Stimulated activated CD8-positive, alpha-beta memory T cell treated with anti-CD3 and anti-CD28 coated beads, Interleukin-2, amount 100 ng/mL, for 48 hours (primary cell): Measurements from ENCODE around the gene OPRL1.
"Not testable (repeated sequence)": the region's sequence is repeated elsewhere in the genome, so short reads cannot be mapped to it uniquely, and the experiment has no call there.

ENCODE experiments used
- DNase-seq, 2 donors: peaks; one replicate each; pipeline ENCODE4 v3.0.0-alpha.2; 2020; ENCODE audit warnings: low read depth in 2 of 2

Gene OPRL1

GRCh38 chr20:64117432-64117777, 37.5 kb downstream of the OPRL1 start:
- not testable (repeated sequence) for DNase-seq

GRCh38 chr20:64119301-64119680, 39.4 kb downstream of the OPRL1 start:
- no peak for DNase-seq

- no peak for DNase-seq
Observed at GRCh38 chr20:64119681-64120341, 39.9 kb downstream of the OPRL1 start.

- DNase-seq: no peak
Observed at GRCh38 chr20:64121586-64121985, 41.7 kb downstream of the OPRL1 start.

- DNase-seq: not testable (repeated sequence)
Observed at GRCh38 chr20:64122927-64123326, 43.0 kb downstream of the OPRL1 start.

DNA sequence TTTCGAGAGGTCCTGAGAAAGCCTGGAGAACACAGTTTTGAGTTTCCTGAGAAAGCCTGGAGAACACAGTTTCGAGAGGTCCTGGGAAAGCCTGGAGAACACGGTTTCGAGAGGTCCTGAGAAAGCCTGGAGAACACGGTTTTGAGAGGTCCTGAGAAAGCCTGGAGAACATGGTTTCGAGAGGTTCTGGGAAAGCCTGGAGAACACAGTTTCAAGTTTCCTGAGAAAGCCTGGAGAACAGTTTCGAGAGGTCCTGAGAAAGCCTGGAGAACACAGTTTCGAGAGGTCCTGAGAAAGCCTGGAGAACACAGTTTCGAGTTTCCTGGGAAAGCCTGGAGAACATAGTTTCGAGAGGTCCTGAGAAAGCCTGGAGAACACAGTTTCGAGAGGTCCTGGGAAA, 43.6 kb downstream of the OPRL1 start:
- not testable (repeated sequence) for DNase-seq

- DNase-seq: no peak
Observed at GRCh38 chr20:64129146-64129782, 49.4 kb downstream of the OPRL1 start.

GRCh38 chr20:64130271-64130670, 50.4 kb downstream of the OPRL1 start:
- no peak for DNase-seq

DNA sequence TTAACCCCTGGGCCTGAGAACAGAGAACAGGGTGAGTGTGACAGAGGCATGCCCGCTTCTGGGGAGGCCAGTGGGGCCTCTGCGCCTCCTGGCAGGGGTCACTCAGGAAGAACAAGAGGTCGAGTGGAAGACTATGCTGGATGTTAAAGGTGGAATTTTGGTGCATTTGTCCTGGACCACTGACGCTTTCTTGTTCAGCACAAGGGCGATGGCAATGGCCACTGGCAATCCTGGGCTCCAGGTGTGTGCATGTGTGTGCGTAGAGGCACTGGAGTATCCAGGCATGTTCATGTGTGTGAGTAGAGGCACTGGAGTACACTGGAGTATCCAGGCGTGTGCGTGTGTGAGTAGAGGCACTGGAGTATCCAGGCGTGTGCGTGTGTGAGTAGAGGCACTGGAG, 51.0 kb downstream of the OPRL1 start:
- DNase-seq: no peak

DNA sequence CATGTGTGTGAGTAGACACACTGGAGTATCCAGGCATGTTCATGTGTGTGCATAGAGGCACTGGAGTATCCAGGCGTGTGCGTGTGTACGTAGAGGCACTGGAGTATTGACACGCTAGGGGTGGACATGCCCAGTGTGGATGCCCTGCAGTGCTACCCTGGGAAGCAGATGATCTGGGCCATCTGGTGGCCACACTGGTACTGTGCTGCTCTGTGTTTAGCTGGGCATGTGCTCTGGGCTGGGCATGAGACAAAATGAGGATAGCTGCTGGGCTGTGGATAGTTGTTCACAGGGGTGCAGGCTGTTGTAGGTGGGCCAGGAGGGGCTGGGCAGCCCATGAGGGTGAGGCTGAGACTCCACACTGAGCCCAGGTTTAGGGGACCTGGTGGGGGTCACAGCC, 51.5 kb downstream of the OPRL1 start:
- no peak for DNase-seq

DNA sequence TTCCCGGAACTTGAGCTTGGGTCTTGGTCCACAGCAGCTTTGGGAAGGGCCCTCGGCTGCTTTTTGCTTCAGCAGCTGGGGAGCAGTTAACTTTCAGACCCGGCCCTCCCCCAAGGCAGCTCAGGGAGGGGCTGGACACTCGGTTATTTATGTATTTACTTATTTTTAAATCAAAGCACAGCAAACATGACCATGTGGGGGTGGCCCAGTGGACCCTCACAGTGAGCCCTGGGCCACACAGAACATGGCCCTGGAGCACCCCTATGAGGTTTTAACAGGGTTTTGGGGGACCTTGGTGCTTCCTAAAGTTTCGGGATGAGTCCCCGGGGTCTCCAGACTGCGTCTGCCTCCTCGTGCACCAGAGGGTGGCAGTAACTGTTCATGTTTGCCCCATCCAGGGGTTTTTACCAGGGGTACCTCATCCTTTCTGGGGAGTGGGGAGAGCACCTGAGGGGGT, 54.1 kb downstream of the OPRL1 start:
- no peak for DNase-seq

DNA sequence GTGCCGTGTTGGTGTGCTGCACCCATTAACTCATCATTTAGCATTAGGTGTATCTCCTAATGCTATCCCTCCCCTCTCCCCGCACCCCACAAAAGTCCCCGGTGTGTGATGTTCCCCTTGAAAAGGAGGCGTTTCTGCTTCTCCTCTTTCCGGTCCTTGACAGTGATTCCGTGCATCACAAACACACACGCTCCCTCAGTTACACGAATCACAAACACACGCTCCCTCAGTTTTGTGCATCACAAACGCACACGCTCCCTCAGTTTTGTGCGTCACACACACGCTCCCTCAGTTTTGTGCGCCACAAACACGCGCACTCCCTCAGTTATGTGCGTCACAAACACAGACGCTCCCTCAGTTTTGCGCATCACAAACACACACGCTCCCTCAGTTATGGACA, 54.9 kb downstream of the OPRL1 start:
- DNase-seq: not testable (repeated sequence)

DNA sequence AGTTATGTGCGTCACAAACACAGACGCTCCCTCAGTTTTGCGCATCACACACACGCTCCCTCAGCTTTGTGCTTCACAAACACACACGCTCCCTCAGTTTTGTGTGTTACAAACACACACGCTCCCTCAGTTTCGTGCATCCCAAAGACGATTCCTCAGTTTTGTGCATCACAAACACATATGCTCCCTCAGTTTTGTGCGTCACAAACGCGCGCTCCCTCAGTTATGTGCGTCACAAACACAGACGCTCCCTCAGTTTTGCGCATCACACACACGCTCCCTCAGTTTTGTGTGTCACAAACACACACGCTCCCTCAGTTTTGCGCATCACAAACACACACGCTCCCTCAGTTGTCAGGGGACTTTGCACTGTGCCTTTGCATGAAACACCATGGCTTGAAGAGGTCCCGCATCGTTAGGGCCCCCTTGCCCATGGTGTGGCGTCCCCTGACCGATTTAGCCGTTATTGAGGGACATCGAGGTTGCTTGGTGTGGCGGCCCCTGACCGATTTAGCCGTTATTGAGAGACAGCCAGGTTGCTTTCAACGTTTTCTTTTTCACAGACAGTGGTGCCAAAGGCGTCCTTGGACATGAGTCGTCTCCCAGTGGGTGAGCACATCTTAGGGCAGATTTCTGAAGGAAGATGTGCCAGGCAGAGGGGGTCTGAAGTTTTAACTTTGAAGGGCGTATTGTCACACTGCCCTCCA, 56.3 kb downstream of the OPRL1 start:
- no peak for DNase-seq

DNA sequence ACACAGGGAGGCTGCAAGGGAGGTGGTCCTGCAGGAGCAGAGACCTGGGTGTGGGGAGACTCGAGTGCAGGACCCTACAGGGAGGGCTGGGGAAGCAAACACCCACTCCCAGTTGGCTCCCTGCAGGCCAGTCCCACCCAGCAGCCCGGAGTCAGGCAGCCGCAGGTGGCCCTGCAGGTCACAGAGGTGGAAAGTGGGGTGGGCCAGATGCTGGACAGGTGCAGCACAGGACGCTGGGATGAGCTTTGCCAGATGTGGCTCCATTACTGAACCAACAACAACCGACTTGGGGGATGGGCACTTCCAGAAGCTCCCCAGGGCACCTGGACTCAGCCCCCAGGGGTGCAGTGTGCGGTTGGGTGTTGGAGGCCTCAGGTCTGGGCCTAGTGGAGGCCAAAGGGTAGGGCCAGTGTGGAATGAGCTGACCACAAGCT, 57.7 kb downstream of the OPRL1 start:
- no peak for DNase-seq

- DNase-seq: no peak
Observed at GRCh38 chr20:64138276-64138815, 58.5 kb downstream of the OPRL1 start.

DNA sequence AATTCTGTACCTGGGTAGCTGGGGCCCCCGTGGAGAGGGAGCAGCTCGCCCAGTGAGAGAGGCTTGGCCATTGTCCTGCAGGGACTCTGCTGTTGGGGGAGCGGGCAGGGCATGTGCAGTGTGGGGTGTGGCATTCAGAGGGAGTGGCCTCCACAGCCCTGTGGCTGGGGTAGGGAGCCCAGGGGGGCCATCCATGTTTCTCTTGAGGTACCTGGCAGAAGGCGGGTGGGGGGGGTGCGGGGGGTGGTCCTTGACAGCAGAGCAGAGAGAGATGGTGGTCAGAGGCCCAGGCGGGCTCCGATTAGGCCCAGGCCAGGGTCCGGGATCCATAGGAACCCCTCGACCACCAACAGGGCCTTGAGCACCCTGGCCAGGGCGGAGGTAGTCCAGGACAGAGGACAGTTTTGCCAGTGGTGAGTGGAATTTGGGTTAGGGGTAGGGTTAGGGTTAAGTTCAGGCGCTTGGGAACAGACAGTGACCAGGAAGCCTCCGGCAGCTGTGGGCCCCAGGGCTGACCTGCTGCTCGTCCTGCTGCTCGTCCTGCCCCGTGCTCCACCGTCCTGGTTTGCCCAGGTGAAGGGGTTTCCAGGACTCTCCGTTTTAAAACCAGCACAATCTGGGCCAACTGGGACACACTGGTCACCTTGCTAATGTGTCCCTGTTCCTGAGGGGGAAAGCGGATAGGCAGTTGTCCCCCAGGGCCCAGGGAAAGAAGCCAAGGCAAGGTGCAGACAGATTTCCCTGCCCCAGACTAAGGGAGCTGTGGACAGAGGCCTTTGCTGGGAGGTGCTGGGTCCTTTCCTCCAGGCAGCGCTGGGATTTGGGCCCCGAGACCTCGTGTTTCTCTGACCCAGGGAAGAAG, 59.5 kb downstream of the OPRL1 start:
- DNase-seq: no peak

DNA sequence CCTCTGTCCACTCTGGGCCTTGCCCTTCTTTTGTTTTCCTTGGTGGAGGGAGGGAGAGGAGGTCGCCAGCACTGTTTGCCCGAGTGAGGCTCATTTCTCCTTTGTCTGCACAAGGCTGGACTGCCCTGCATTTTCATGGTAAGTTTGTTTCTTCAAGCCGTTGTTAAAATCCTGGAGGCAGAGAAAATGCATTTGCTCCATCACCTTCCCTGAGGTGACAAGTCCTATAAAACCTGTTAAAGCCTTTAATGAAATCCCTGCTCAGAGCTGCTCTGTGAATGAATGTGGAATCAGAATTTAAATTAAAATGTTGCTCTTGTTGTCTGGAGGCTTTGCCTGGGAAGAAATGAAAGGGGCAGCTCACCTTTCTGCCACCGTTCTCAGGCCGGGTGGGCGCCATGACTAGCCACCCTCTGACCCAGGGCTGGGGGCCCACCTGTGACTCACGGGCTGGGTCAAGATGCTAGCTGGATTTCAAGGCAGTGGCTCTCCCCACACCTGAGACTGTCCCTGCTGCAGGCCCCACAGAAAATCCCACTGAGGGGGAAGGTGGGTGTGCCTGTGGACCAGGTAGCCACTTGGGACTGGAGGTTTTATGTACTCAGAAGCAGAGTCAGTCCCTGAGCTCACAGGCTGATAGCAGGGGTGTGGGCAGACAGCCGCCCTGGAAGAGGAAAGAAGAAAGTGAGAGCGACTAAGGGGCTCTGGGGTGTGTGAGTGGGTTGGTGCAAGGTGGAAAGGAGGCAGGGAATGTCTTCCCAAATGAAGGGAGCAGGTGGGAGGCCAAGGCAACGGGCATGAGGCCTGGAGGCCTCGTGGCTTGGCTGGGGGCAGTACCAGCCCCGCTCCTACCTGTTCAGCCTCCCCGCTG, 60.4 kb downstream of the OPRL1 start:
- DNase-seq: no peak

DNA sequence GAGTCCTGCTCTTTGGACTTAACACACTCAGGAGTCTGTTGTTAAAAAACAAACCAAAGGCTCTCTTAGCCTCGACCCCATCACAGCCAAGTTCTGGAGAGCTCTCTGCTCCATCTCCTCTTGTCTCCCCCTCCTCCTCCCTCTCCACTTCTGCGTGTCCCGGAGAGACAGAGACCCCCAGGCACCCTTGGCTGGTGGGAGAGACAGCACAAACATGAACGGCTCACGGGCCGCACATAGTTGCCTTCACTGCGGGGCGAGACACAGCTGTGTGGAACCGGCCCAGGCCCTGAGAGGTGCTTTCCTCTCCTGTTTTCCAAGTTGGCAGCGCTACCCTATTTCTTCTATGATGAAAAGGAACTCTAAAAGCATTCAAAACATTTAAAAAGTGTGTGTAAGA, 61.1 kb downstream of the OPRL1 start:
- DNase-seq: no peak

DNA sequence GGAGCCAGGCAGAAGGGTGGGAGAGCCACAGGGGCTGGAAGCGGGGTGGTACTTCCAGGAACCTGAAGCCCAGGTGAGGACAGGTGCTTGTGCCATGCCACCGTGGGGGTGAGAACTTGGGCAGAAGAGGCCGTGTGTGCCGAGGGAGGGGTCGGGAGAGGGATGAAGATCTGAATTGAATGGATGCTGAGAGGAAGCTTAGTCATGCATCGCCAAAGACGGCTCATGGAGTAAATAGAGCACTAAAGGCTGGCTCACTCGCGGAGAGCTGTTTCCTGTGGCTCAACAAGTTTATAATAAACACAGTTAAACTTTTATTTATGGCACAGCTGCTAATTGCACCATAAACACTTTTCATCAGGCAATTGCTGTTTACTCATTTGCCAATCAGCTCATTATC, 62.7 kb downstream of the OPRL1 start:
- no peak for DNase-seq

DNA sequence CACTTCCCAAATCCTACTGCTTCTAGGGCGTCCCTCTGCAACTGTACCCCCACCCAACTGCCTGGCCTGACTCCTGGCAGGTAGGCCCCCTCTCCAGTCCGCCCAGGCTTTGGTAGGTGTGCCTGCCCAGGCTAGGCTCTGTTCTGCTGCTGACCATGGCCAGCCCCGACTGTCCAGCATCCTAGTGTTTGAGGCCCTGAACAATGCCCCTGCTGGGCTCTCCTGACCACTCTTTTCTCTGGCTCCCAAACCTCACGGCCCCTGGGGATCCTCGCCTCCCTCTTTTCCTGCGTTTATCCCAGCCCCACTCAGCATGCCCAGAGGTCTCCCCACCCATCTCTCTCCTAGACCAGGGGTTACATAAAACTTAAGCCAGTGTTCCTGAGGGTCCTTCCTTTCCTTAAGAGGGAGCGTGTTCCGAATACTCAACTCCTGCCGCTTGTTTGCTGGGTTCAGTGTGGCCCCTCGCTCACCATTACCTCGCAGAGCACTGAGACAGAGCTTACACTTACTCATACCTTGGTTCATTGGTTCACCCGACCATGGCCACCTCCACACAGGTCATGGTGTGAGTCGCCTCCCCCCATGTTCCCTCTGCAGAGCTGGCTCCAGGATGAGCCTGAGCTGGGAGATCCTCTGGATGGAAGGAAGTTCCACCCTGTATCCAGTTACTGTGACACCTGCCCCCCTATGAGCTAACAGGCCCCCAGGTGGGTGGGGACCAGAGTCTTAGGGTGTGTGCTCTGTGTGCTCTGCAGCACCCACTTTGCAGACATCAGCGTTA, 63.3 kb downstream of the OPRL1 start:
- DNase-seq: no peak
